Islet of Langerhans (tissue), 1 donor: ENCODE results near the gene DNMBP.
"Not testable (repeated sequence)": the region's sequence is repeated elsewhere in the genome, so short reads cannot be mapped to it uniquely, and the experiment has no call there.

Experiments
- FAIRE-seq: peaks from one replicate; lab custom pipeline; 2011; peaks lifted over from hg19 to GRCh38; lab: Jason Lieb, UNC

DNMBP gene

DNA sequence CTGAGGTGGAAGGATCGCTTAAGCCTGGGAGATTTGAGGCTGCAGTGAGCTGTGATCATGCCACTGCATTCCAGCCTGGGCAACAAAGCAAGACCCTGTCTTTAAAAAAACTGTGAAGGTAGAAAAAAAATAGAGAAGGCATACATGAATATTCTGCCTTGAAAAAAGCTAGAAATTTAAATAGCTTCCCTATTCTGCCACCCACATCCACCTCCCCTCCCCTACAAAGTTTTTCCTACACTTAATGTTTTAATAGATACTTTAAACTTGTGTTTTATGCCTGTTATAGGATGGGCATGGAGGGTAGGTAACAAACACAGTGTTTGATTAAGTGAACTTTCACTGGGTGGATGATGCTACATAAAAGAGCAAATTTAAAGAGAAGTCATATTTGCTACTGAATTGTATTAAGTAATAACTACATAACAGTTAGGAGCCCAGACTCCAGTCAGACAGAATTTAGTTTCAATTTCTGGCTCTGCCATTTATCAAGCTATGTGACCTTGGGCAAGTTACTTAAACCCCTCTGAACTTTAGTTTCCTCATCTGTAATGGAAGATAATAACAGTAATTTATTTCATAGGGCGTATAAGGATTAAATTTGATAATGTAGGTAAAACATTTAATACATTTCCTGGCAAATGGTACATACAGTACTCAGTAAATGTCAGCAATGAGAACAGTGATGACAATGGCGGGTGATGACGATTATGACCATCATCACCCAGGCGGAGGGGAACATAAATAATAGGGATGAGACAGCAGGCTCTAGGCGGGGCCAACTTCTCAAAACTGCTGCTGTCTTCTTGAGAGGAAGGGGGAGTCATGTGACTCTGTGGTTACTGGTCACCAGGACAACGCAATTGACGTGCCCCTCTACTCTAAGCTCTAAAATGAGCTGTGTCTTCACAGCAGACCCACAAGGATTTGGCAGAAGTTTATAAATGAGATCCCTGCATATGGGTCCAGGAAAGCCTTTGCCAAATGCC lies 15.8 kb downstream of the DNMBP start:
- FAIRE-seq: no peak

DNA sequence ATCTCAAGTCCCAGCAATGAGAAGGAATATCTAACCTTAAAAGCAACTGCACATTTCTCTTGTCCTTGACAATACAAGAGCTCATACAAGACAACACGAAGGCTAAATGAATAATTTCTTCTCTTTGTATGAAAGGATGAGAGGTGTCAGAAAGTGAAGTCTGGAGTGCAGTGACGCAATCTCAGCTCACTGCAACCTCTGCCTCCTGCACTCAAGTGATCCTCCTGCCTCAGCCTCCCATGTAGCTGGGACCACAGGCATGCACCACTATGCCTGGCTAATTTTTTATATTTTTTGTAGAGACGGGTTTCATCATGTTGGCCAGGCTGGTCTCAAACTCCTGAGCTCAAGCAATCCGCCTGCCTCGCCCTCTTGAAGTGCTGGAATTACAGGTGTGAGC lies 24.1 kb downstream of the DNMBP start:
- not testable (repeated sequence) for FAIRE-seq

DNA sequence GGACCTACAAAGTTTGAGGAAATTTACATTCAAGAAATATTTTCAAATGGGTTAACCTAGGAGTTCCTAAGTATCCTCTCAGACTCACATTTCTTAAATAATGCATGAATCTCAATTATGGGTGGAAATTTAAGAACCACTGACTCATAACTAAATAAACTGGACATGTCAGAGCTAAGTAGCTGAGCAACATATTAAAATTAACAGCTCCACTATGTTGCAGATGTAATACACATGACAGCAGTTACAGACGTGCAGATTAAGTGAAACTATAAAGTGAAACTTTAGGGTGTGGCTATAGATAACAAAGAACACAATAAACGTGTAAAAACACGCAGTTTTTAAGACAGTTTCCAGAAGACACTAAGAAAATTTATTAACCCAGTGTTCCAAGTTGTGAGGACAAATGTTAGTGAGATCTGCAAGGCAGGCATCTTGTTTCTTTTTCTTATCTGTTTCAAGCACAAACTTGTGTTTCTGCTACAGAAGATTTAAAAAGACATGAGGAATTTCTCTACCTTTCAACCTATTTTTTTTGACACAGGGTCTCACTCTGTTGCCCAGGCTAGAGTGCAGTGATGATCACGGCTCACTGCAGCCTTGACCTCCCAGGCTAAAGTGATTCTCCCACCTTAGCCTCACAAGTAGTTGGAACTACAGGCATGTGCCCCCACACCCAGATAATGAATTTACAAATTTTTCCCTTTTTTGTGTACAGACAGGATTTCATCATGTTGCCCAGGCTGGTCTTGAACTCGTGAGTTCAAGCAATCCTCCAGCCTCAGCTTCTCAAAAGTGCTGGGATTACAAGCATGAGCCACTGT lies 25.3 kb downstream of the DNMBP start:
- FAIRE-seq: no peak

GRCh38 chr10:99983280-99983988 lies 26.3 kb downstream of the DNMBP start:
- FAIRE-seq: no peak

GRCh38 chr10:99982728-99983127 lies 27.0 kb downstream of the DNMBP start:
- no peak for FAIRE-seq

DNA sequence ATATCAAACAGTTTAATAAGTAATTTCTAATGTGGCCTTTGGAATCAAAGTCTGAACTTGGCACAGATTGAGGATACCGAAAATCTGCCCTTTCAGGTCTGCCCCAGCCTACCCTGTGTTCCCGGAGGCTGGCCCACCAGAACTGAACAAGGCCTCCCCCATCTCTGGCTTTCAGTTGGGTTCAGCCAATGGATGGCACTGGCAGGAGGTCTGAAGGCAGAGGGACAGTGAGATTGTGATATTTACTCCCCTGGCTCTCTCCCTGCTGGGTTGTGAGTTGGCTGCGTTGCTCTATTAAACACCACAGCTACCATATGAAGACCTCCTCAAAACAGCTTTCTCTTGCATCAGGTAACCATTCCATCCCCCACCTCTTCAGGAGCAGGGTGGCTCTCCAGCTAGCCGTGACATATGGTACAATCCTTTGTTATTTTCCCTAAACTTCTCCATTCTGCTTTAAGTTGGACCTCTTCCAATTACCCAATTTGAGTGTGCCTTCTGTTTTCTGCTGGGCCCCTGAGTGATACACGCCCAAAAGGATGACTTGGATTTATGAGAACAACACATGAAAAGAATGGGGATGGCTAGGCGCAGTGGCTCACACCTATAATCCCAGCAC lies 28.1 kb downstream of the DNMBP start:
- FAIRE-seq: no peak

- FAIRE-seq: no peak
Observed at GRCh38 chr10:99979066-99979685, 30.6 kb downstream of the DNMBP start.

GRCh38 chr10:99977916-99978315 lies 31.8 kb downstream of the DNMBP start:
- no peak for FAIRE-seq

GRCh38 chr10:99976886-99977665 lies 32.7 kb downstream of the DNMBP start:
- no peak for FAIRE-seq

DNA sequence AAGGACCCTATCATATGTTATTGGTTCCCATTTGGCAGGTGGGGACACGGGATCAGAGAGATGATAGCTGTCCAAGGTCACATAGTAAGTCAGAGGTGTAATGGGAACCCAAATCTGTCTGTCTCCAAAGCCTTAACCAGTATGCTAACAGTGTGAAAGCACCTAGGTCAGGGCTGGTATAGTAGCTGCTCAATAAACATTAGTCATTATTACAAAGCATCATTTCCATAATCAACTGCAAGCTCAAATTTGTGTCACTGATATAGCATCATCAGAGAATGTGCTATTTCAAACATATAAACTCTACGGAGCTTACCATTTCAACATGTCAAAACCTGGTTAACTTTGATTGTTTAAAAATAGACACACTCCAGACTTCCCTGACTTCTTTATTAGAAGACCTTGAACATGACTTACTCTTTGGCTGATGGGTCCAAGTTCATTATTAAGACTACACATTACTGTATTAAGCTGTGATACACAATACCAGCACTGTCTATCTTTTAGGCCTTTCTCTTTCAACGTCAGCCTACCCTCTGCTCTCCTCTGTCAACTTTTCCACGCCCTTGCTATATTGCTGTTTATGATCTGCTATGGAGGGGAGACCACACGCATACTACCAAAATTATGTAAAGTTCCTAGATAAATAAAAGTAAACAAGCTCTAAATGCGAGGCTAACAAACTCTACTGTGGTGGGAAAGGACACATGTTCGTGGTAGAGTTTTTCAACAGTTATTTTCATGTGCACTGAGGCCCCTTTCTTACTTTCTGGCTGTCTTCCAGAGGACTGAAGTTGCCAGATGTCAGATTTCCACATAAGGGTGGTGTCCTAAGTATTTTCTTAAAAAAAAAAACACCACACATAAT lies 33.6 kb downstream of the DNMBP start:
- no peak for FAIRE-seq

GRCh38 chr10:99975106-99975829 lies 34.5 kb downstream of the DNMBP start:
- no peak for FAIRE-seq

- no peak for FAIRE-seq
Observed at GRCh38 chr10:99973190-99973589, 36.6 kb downstream of the DNMBP start.

- FAIRE-seq: no peak
Observed at GRCh38 chr10:99967961-99968360, 41.8 kb downstream of the DNMBP start.

GRCh38 chr10:99966306-99966705 lies 43.4 kb downstream of the DNMBP start:
- FAIRE-seq: no peak

GRCh38 chr10:99965700-99966099 lies 44.0 kb downstream of the DNMBP start:
- no peak for FAIRE-seq

DNA sequence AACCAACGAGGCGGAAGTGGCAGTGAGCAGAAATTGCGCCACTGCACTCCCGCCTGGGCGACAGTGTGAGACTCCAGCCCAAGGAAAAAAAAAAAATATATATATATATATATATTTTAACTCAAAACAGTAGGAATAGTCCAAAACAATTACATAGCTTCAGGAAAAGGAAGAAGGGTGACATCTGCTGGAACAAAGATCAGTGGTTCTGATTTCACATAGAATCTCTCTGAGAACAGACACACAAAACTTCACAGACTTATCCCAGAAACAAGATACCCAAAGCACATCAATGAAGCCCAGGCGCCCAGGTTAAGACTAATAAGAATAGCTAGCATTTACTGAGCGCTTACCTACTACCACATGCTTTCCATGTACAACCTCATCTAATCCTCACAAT lies 45.0 kb downstream of the DNMBP start:
- FAIRE-seq: no peak

DNA sequence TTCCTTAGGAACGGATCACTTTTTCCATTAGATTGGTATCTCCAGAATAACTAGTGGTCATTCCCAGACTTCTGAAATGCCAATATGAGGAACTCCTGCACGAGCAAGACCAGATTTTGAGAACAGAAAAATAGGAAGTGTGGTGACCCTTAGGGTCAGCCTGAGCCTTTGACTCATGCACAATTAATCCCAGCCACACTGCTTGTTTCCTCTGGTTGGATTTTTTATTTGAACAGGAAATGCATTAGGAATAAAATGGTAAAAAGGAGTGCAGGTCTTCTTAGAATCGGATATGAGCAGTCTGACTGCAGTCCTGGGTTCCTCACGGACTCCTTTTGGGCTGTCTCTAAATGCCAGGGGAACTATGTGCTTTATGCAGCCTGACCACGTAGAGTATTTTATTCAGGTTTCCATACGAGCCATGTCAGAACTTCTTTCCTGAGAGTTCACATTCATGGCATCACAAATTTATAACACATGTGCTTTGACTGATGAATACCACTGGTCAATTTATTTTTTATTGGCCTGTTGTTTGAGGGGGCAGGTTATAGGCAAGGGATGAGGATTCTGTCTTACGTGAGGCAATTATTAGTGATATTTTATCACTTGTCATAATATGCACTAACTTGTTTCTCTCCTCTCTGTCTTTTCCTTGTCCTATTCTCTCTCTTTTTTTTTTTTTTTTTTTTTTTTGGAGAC lies 46.1 kb downstream of the DNMBP start:
- FAIRE-seq: not testable (repeated sequence)

- no peak for FAIRE-seq
Observed at GRCh38 chr10:99958806-99959205, 50.9 kb downstream of the DNMBP start.
